Spleen (tissue), 11 donors: ENCODE measurements around the gene CHURC1. TPM values are rescaled to one million over a fixed set of nuclear protein-coding genes. Genes with fewer than 3 reads are reported as not detected.

Experiments
- DNase-seq: peaks from one replicate; pipeline ENCODE4 v3.0.0-alpha.2; 2020
- H3K27ac ChIP-seq, 8 donors: fragments of 200-600 bp; sonication (generic) in 7 of 8; 1 replicate in 4 of 8; 2 replicates in 4 of 8; pipeline versions ENCODE4 v1.5.0 to v1.8.0; 2016 to 2021; ENCODE audit warnings: inconsistent platforms in 4 of 8, mild to moderate bottlenecking in 4 of 8, moderate library complexity in 1 of 8
- H3K27me3 ChIP-seq, 7 donors: fragments of 200-600 bp; sonication (generic) in 6 of 7; replicated peaks in 1 of 7; 1 replicate in 4 of 7; 2 replicates in 3 of 7; pipeline versions ENCODE4 v1.5.0 to v1.8.0; 2016 to 2021; ENCODE audit warnings: inconsistent platforms in 3 of 7, mild to moderate bottlenecking in 1 of 7
- H3K36me3 ChIP-seq, 6 donors: fragments of 200-600 bp; sonication (generic) in 5 of 6; 1 replicate in 4 of 6; 2 replicates in 2 of 6; pipeline versions ENCODE4 v1.5.0 to v1.8.0; 2016 to 2021; ENCODE audit warnings: inconsistent platforms in 2 of 6
- H3K4me1 ChIP-seq, 6 donors: fragments of 200-600 bp; sonication (generic) in 5 of 6; 1 replicate in 3 of 6; 2 replicates in 3 of 6; pipeline versions ENCODE4 v1.5.0 to v1.8.0; 2016 to 2021; ENCODE audit warnings: inconsistent platforms in 3 of 6
- H3K4me3 ChIP-seq, 8 donors: fragments of 200-600 bp; sonication (generic) in 7 of 8; 1 replicate in 4 of 8; 2 replicates in 4 of 8; pipeline versions ENCODE4 v1.5.0 to v1.8.0; 2016 to 2021; ENCODE audit warnings: inconsistent platforms in 4 of 8, mild to moderate bottlenecking in 4 of 8, moderate library complexity in 2 of 8
- H3K9me3 ChIP-seq, 8 donors: fragments of 200-600 bp; sonication (generic) in 7 of 8; 1 replicate in 4 of 8; 2 replicates in 4 of 8; pipeline versions ENCODE4 v1.5.0 to v1.8.0; 2016 to 2021; ENCODE audit warnings: inconsistent platforms in 4 of 8
- CTCF ChIP-seq, 11 experiments: fragments of 200-600 bp in 7 of 11; fragments of 450-650 bp in 4 of 11; sonication (generic) in 4 of 11; IDR thresholded peaks in 8 of 11; conservative IDR thresholded peaks in 3 of 11; 1 replicate in 7 of 11; 2 replicates in 4 of 11; pipeline versions ENCODE4 v1.4.0 to v1.8.0; 2016 to 2021; ENCODE audit warnings: antibody characterized with exemption in 11 of 11, inconsistent platforms in 4 of 11, mild to moderate bottlenecking in 1 of 11
- POLR2A ChIP-seq, 3 donors: fragments of 450-650 bp; IDR thresholded peaks; one replicate each; pipeline ENCODE4 v1.5.1; 2017; ENCODE audit warnings: antibody characterized with exemption in 3 of 3, mild to moderate bottlenecking in 1 of 3
- POLR2AphosphoS5 ChIP-seq, 3 donors: sonication (generic); formaldehyde crosslinking; IDR thresholded peaks; one replicate each; pipeline ENCODE4 v1.5.1; 2017; ENCODE audit warnings: antibody characterized with exemption in 3 of 3
- WGBS, 5 donors: extraction: QIAGEN DNeasy Blood & Tissue Kit in 3 of 5; methylation state at CpG; one replicate each; pipeline versions ENCODE4 v1.1.5 to v1.1.7; 2013 to 2018; 5-methylcytosine and 5-hydroxymethylcytosine counted together
- intact Hi-C: fragments of 100-400 bp; cut with DNase I; formaldehyde crosslinking; loops from one replicate; pipeline ENCODE4 v1.15.0; 2023; ENCODE audit warnings: low total_unique reads
- polyA plus RNA-seq, 3 donors: library from polyadenylated mRNA; stranded (reverse); fragments of 200-250 nt; gene quantifications; one replicate each; pipeline ENCODE4 v1.2.1, GENCODE V29; 2013
- total RNA-seq, 7 donors: library from RNA; depleted of rRNA in 3 of 7; stranded (reverse); fragments of >200 nt in 3 of 7; fragmentation: NEBNext Ultra II Directional in 4 of 7; extraction: Animal tissue kit (Norgen Biotek cat#: 25700) in 4 of 7; gene quantifications; one replicate each; pipeline versions ENCODE4 v1.1.0 to v1.2.1, GENCODE V29; 2016 to 2021
- donor health status: healthy with polysubstance abuse.
- donor health status: DM: no; HTN: no; CAD: no; lungs with moderate emphysema.
- donor health status: DM: no; HTN: no; CAD: no.
- donor health status: Bipolar disorder and iron deficiency.
- donor health status: healthy.
- donor health status: DM: no; HTN: no; CAD: no.
- donor health status: DM: yes; HTN: yes; CAD: no.

Gene CHURC1
- total and polyA plus RNA-seq, 10 donors, result 34.0 to 135 (median 64.2) TPM

- peaks cover 0 to 36% (median 8%) of the 10 kb centered on the region in 6 donors for H3K4me1 ChIP-seq
- no peak overlapping the region for H3K27ac ChIP-seq
- intact Hi-C loops, result no loop called here
- no peak overlapping the region for H3K4me3 ChIP-seq
- DNase-seq, result peak; percentile 51
- no peaks in the 10 kb centered on the region for H3K27me3 ChIP-seq
- WGBS, 5 donors, result 81 to 93% (median 89%) methylated on average over 21 to 28 of the region's 28 CpGs
- no peak for TF ChIP-seq POLR2A (IDR thresholded peaks at IDR 0.05)
- peak in 1 of 3 donors; percentile 30 for TF ChIP-seq POLR2AphosphoS5 (IDR thresholded peaks at IDR 0.05)
- no peaks in the 10 kb centered on the region for H3K9me3 ChIP-seq
- peaks cover 0 to 74% (median 9%) of the 10 kb centered on the region in 6 donors for H3K36me3 ChIP-seq
Measured at GRCh38 chr14:64947710-64948611, 33.7 kb downstream of the CHURC1 start.

GRCh38 chr14:64948612-64949210, 34.5 kb downstream of the CHURC1 start:
- no peak for DNase-seq

DNA sequence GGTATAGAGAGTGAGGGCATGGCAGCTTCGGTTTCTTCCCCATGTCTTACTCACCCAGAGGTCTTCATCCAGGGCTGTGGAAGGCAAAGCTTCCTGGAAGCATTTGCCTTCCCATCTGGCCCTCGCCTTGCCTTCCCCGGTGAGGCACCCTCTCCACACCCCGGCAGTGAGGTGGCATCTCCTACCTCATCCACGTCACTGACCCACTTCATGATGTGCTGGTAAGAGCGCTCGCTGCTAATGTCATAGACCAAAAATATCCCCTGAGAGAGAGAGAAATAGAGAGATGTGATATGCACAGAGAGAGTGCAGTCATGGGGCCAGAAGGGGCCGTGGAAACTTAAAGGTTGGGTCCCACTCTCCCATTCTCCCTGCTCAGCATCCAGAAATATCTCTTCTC, 36.6 kb downstream of the CHURC1 start:
- no peak overlapping the region for H3K4me3 ChIP-seq
- H3K4me1 ChIP-seq, result peaks cover 0 to 19% (median 2%) of the 10 kb centered on the region in 6 donors
- no peaks in the 10 kb centered on the region for H3K9me3 ChIP-seq
- peaks cover 0 to 57% (median 5%) of the 10 kb centered on the region in 6 donors for H3K36me3 ChIP-seq
- no peak for TF ChIP-seq POLR2A (IDR thresholded peaks at IDR 0.05)
- TF ChIP-seq CTCF (IDR thresholded peaks at IDR 0.05 in 8 of 11, conservative IDR thresholded peaks at IDR 0.05 in 3 of 11), result no peak
- TF ChIP-seq POLR2AphosphoS5 (IDR thresholded peaks at IDR 0.05), result no peak
- intact Hi-C loops, result no loop called here
- no peak overlapping the region for H3K27ac ChIP-seq
- no peak for DNase-seq
- 95 to 98% (median 96%) methylated on average over 8 of the region's 8 CpGs for WGBS, 5 donors
- H3K27me3 ChIP-seq, result no peaks in the 10 kb centered on the region

More at GRCh38 chr14:64948612-64949210, 34.5 kb downstream of the CHURC1 start:
- intact Hi-C loops, result no loop called here
- Histone ChIP-seq H3K27ac (no peak overlapping the region), H3K4me1 (peaks cover 0 to 29% (median 5%) of the 10 kb centered on the region in 6 donors), H3K36me3 (peaks cover 0 to 67% (median 9%) of the 10 kb centered on the region in 6 donors), H3K4me3 (no peak overlapping the region), H3K9me3 (no peaks in the 10 kb centered on the region), H3K27me3 (no peaks in the 10 kb centered on the region)
- TF ChIP-seq CTCF (IDR thresholded peaks at IDR 0.05 in 8 of 11, conservative IDR thresholded peaks at IDR 0.05 in 3 of 11) (no peak), POLR2A (IDR thresholded peaks at IDR 0.05) (no peak), POLR2AphosphoS5 (IDR thresholded peaks at IDR 0.05) (no peak)
- 92 to 99% (median 95%) methylated on average over 6 to 8 of the region's 8 CpGs for WGBS, 5 donors

DNA sequence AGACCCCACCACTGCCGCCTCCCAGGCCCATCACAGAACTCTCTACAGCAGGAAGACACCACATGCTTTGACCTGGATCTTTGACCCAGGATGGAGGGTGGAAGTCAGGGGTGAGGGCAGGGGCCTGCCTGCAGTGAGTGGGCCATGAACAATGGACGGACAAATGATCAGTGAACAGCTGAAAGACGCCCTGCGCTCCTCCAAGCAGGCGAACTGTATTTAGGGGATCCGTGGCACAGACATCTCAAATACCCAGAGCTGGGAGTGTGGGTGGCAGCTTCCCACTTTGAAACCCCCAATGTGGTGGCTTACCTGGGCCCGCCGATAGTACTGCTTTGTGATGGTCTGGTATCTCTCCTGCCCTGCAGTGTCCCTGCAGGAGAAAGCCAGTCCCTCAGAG, 37.0 kb downstream of the CHURC1 start:
- Histone ChIP-seq H3K9me3 (no peaks in the 10 kb centered on the region), H3K27me3 (no peaks in the 10 kb centered on the region), H3K4me1 (peaks cover 0 to 19% (median 2%) of the 10 kb centered on the region in 6 donors), H3K27ac (no peak overlapping the region), H3K4me3 (no peak overlapping the region), H3K36me3 (peaks cover 0 to 60% (median 4%) of the 10 kb centered on the region in 6 donors)
- no peak for TF ChIP-seq CTCF (IDR thresholded peaks at IDR 0.05 in 8 of 11, conservative IDR thresholded peaks at IDR 0.05 in 3 of 11)
- TF ChIP-seq POLR2A (IDR thresholded peaks at IDR 0.05), result no peak
- no peak for TF ChIP-seq POLR2AphosphoS5 (IDR thresholded peaks at IDR 0.05)
- 90 to 95% (median 95%) methylated on average over 8 of the region's 8 CpGs for WGBS, 5 donors
- no peak for DNase-seq
- intact Hi-C loops, result no loop called here
